Measurements from ENCODE around the gene NPM1. TPM values are rescaled to one million over a fixed set of nuclear protein-coding genes. Genes with fewer than 3 reads are reported as not detected.

The NPM1 gene
- total RNA-seq, 1 experiment from 2014 or later, result 2,693 TPM

- no peak for TF ChIP-seq RAD21 (IDR thresholded peaks at IDR 0.05; ENCODE audit: low read depth)
Observed at GRCh38 chr5:171431251-171431777, 43.7 kb downstream of the NPM1 start (continued).

- Histone ChIP-seq H3K27me3 (ENCODE audit: insufficient read depth, low read length) (no peaks in the 10 kb centered on the region), H3K9ac (ENCODE audit: low read length) (no peak overlapping the region), H3K4me3 (replicated peaks in 1 of 2; ENCODE audit: low read depth in 1 of 2, low read length in 2 of 2) (no peak overlapping the region), H3K4me2 (ENCODE audit: low read length) (no peak overlapping the region), H3K9me3 (ENCODE audit: control insufficient read depth in 1 of 2, insufficient read depth in 1 of 2, low read depth in 1 of 2, low read length in 2 of 2) (no peaks in the 10 kb centered on the region), H3K79me2 (ENCODE audit: insufficient read depth, low read length) (no peaks in the 10 kb centered on the region), H3K27ac (ENCODE audit: low read depth, low read length) (no peak overlapping the region), H3K36me3 (ENCODE audit: control insufficient read depth in 1 of 2, insufficient read depth in 2 of 2, low read length in 2 of 2) (no peaks in the 10 kb centered on the region), H3K4me1 (ENCODE audit: control insufficient read depth in 1 of 2, insufficient read depth in 2 of 2, low read length in 2 of 2) (no peaks in the 10 kb centered on the region), H4K20me1 (ENCODE audit: insufficient read depth) (no peaks in the 10 kb centered on the region), H2AFZ (ENCODE audit: low read depth, low read length, poor library complexity, severe bottlenecking) (no peak overlapping the region), H3K9me2 (ENCODE audit: insufficient read depth) (no peaks in the 10 kb centered on the region)
- RAD21 ChIA-PET (ENCODE audit: low non-redundant PET in 1 of 2, low total read pairs in 2 of 2, uncharacterized antibody in 2 of 2, unreplicated experiment in 2 of 2), result no interaction called here
- CTCF ChIA-PET, result no interaction called here
- no peak for TF ChIP-seq ZFX (IDR thresholded peaks at IDR 0.05)
- TF ChIP-seq, protein P1, sequence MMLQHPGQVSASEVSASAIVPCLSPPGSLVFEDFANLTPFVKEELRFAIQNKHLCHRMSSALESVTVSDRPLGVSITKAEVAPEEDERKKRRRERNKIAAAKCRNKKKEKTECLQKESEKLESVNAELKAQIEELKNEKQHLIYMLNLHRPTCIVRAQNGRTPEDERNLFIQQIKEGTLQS (IDR thresholded peaks at IDR 0.05), result no peak
- DNase-seq (ENCODE audit: low read depth, low spot score) (no peak), ATAC-seq (no peak)
- POLR2A ChIA-PET, result no interaction called here
- no TSS peak for BruUV-seq (replicated peaks)
- intact Hi-C loops (cut with micrococcal nuclease), result no loop called here
Observed at GRCh38 chr5:171432076-171432475, 44.4 kb downstream of the NPM1 start.

DNA sequence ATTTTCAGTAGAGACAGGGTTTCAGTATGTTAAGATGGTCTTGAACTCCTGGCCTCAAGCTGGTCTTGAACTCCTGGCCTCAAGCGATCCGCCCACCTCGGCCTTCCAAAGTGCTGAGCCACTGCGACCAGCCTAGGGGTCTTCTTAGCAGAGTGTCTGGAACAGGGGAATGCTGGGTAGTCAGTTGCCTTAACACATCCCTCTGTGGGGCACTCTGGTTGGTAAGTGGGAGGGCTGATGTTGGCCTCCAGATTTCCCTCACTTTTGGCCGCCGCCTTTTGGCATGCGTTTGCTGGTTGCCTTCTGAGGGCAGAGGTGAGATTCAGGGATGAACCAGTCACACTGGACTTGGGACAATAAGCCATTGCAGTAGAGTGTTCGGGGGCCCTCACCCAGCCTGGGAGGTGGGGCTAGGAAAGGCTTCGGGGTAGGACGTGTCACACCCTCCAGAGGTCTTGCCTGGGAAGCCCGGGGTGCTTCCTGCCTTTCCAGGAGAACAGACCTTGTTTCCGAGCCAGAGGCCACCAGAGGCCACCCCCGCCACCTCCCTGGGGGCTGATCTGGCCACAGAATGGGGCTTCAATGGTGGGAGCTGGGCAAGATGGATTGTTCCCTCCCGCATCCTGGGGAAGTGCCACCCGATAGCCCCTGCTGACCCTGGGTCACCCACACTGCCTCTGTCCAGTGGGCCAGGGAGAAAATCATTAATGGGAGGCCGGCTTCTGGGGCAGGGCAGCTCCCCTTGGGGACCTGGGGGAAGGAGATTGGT is 45.1 kb downstream of the NPM1 start:
- Histone ChIP-seq H4K20me1 (ENCODE audit: insufficient read depth) (no peaks in the 10 kb centered on the region), H3K9ac (ENCODE audit: low read length) (no peak overlapping the region), H2AFZ (ENCODE audit: low read depth, low read length, poor library complexity, severe bottlenecking) (no peak overlapping the region), H3K9me3 (ENCODE audit: control insufficient read depth in 1 of 2, insufficient read depth in 1 of 2, low read depth in 1 of 2, low read length in 2 of 2) (no peaks in the 10 kb centered on the region), H3K4me3 (replicated peaks in 1 of 2; ENCODE audit: low read depth in 1 of 2, low read length in 2 of 2) (no peak overlapping the region), H3K36me3 (ENCODE audit: control insufficient read depth in 1 of 2, insufficient read depth in 2 of 2, low read length in 2 of 2) (no peaks in the 10 kb centered on the region), H3K4me1 (ENCODE audit: control insufficient read depth in 1 of 2, insufficient read depth in 2 of 2, low read length in 2 of 2) (no peaks in the 10 kb centered on the region), H3K27me3 (ENCODE audit: insufficient read depth, low read length) (no peaks in the 10 kb centered on the region), H3K27ac (ENCODE audit: low read depth, low read length) (no peak overlapping the region), H3K79me2 (ENCODE audit: insufficient read depth, low read length) (no peaks in the 10 kb centered on the region), H3K9me2 (ENCODE audit: insufficient read depth) (no peaks in the 10 kb centered on the region), H3K4me2 (ENCODE audit: low read length) (no peak overlapping the region)
- CTCF ChIA-PET, result no interaction called here
- no peak for ATAC-seq
- POLR2A ChIA-PET, result no interaction called here
- RAD21 ChIA-PET (ENCODE audit: low non-redundant PET in 1 of 2, low total read pairs in 2 of 2, uncharacterized antibody in 2 of 2, unreplicated experiment in 2 of 2), result no interaction called here
- no TSS peak for BruUV-seq (replicated peaks)
- intact Hi-C loops (cut with micrococcal nuclease), result no loop called here
- no peak for DNase-seq (ENCODE audit: low read depth, low spot score)
- TF ChIP-seq RAD21 (IDR thresholded peaks at IDR 0.05; ENCODE audit: low read depth) (no peak), CEBPB (IDR thresholded peaks at IDR 0.05; ENCODE audit: low read depth) (no peak), EZH2 (IDR thresholded peaks at IDR 0.05) (no peak), EZH2phosphoT487 (IDR thresholded peaks at IDR 0.05; ENCODE audit: borderline replicate concordance) (no peak), CBX3 (IDR thresholded peaks at IDR 0.05; ENCODE audit: low read depth) (no peak), ELF1 (IDR thresholded peaks at IDR 0.05; ENCODE audit: borderline replicate concordance, low read depth) (no peak), JUND (IDR thresholded peaks at IDR 0.05) (no peak), FOSL1 (IDR thresholded peaks at IDR 0.05; ENCODE audit: low read depth) (no peak), YY1 (IDR thresholded peaks at IDR 0.05; ENCODE audit: extremely low read depth, insufficient replicate concordance, low read depth, low read length) (no peak), SRF (IDR thresholded peaks at IDR 0.05; ENCODE audit: low read depth) (no peak)
- TF ChIP-seq, protein P2, sequence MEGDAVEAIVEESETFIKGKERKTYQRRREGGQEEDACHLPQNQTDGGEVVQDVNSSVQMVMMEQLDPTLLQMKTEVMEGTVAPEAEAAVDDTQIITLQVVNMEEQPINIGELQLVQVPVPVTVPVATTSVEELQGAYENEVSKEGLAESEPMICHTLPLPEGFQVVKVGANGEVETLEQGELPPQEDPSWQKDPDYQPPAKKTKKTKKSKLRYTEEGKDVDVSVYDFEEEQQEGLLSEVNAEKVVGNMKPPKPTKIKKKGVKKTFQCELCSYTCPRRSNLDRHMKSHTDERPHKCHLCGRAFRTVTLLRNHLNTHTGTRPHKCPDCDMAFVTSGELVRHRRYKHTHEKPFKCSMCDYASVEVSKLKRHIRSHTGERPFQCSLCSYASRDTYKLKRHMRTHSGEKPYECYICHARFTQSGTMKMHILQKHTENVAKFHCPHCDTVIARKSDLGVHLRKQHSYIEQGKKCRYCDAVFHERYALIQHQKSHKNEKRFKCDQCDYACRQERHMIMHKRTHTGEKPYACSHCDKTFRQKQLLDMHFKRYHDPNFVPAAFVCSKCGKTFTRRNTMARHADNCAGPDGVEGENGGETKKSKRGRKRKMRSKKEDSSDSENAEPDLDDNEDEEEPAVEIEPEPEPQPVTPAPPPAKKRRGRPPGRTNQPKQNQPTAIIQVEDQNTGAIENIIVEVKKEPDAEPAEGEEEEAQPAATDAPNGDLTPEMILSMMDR (IDR thresholded peaks at IDR 0.05 in 2 of 3, conservative IDR thresholded peaks at IDR 0.05 in 1 of 3; ENCODE audit: borderline replicate concordance in 1 of 3, insufficient read depth in 1 of 3, low read depth in 2 of 3, low read length in 2 of 3), result no peak
- TF ChIP-seq, protein P3, sequence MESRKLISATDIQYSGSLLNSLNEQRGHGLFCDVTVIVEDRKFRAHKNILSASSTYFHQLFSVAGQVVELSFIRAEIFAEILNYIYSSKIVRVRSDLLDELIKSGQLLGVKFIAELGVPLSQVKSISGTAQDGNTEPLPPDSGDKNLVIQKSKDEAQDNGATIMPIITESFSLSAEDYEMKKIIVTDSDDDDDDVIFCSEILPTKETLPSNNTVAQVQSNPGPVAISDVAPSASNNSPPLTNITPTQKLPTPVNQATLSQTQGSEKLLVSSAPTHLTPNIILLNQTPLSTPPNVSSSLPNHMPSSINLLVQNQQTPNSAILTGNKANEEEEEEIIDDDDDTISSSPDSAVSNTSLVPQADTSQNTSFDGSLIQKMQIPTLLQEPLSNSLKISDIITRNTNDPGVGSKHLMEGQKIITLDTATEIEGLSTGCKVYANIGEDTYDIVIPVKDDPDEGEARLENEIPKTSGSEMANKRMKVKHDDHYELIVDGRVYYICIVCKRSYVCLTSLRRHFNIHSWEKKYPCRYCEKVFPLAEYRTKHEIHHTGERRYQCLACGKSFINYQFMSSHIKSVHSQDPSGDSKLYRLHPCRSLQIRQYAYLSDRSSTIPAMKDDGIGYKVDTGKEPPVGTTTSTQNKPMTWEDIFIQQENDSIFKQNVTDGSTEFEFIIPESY (IDR thresholded peaks at IDR 0.05; ENCODE audit: extremely low read depth, insufficient replicate concordance, low read length), result no peak
